ENCODE measurements around the gene JAKMIP2. TPM values are rescaled to one million over a fixed set of nuclear protein-coding genes. Genes with fewer than 3 reads are reported as not detected.

Gene JAKMIP2
- total RNA-seq, 1 experiment from 2014 or later = not detected

GRCh38 chr5:147788023-147788422 is 5.5 kb upstream of the JAKMIP2 start:
- no peaks in the 10 kb centered on the region for H3K79me2 ChIP-seq (ENCODE audit: low read depth)
- H2AFZ ChIP-seq = no peak overlapping the region
- H3K9me3 ChIP-seq (ENCODE audit: insufficient read depth, low read depth) = no peaks in the 10 kb centered on the region
- H3K4me3 ChIP-seq = no peak overlapping the region
- no peaks in the 10 kb centered on the region for H3F3A ChIP-seq (ENCODE audit: insufficient read depth, low read depth)
- intact Hi-C loops (cut with micrococcal nuclease; ENCODE audit: unreplicated experiment) = no loop called here
- no peak for TF ChIP-seq CTCF (conservative IDR thresholded peaks at IDR 0.05)
- H4K20me1 ChIP-seq (ENCODE audit: insufficient read depth) = no peaks in the 10 kb centered on the region
- no peaks in the 10 kb centered on the region for H3K4me1 ChIP-seq (replicated peaks; ENCODE audit: insufficient read depth)
- H3K9me2 ChIP-seq (ENCODE audit: insufficient read depth) = no peaks in the 10 kb centered on the region
- no TSS peak for BruUV-seq (replicated peaks)
- no peak for DNase-seq
- H3K27me3 ChIP-seq (ENCODE audit: insufficient read depth, low read depth) = no peaks in the 10 kb centered on the region
- no peak overlapping the region for H3K4me2 ChIP-seq
- no peaks in the 10 kb centered on the region for H3K36me3 ChIP-seq (ENCODE audit: low read depth)
- no peak overlapping the region for H3K27ac ChIP-seq
- ChIA-PET CTCF (no interaction called here), POLR2A (ENCODE audit: unreplicated experiment) (no interaction called here)

GRCh38 chr5:147786142-147786541 is 3.6 kb upstream of the JAKMIP2 start:
- Histone ChIP-seq H3K4me3 (no peak overlapping the region), H3K27me3 (ENCODE audit: insufficient read depth, low read depth) (no peaks in the 10 kb centered on the region; the same call in 1 of the 2 replicates), H3K4me2 (no peak overlapping the region), H3K9me3 (ENCODE audit: insufficient read depth, low read depth) (no peaks in the 10 kb centered on the region), H4K20me1 (ENCODE audit: insufficient read depth) (no peaks in the 10 kb centered on the region), H3K79me2 (ENCODE audit: low read depth) (no peaks in the 10 kb centered on the region), H3K9me2 (ENCODE audit: insufficient read depth) (no peaks in the 10 kb centered on the region), H3F3A (ENCODE audit: insufficient read depth, low read depth) (no peaks in the 10 kb centered on the region), H3K36me3 (ENCODE audit: low read depth) (no peaks in the 10 kb centered on the region), H2AFZ (no peak overlapping the region), H3K27ac (no peak overlapping the region), H3K4me1 (replicated peaks; ENCODE audit: insufficient read depth) (no peaks in the 10 kb centered on the region)
- TF ChIP-seq CTCF (conservative IDR thresholded peaks at IDR 0.05) = no peak
- no peak for TF ChIP-seq EZH2 (IDR thresholded peaks at IDR 0.05; ENCODE audit: low read depth)
- POLR2A ChIA-PET (ENCODE audit: unreplicated experiment) = no interaction called here
- BruUV-seq (replicated peaks) = no TSS peak
- CTCF ChIA-PET = no interaction called here
- no peak for DNase-seq
- intact Hi-C loops (cut with micrococcal nuclease; ENCODE audit: unreplicated experiment) = no loop called here

- no peak for TF ChIP-seq EZH2 (IDR thresholded peaks at IDR 0.05; ENCODE audit: low read depth)
- TF ChIP-seq CTCF (conservative IDR thresholded peaks at IDR 0.05) = no peak
- Histone ChIP-seq H3K27ac (no peak overlapping the region), H3K4me3 (no peak overlapping the region), H3K27me3 (ENCODE audit: insufficient read depth, low read depth) (no peaks in the 10 kb centered on the region; the same call in 1 of the 2 replicates), H3F3A (ENCODE audit: insufficient read depth, low read depth) (no peaks in the 10 kb centered on the region), H3K9me3 (ENCODE audit: insufficient read depth, low read depth) (no peaks in the 10 kb centered on the region), H3K79me2 (ENCODE audit: low read depth) (no peaks in the 10 kb centered on the region), H4K20me1 (ENCODE audit: insufficient read depth) (no peaks in the 10 kb centered on the region), H3K4me1 (replicated peaks; ENCODE audit: insufficient read depth) (no peaks in the 10 kb centered on the region), H3K4me2 (no peak overlapping the region), H2AFZ (no peak overlapping the region), H3K36me3 (ENCODE audit: low read depth) (no peaks in the 10 kb centered on the region), H3K9me2 (ENCODE audit: insufficient read depth) (no peaks in the 10 kb centered on the region)
- POLR2A ChIA-PET (ENCODE audit: unreplicated experiment) = no interaction called here
- BruUV-seq (replicated peaks) = no TSS peak
- CTCF ChIA-PET = no interaction called here
- intact Hi-C loops (cut with micrococcal nuclease; ENCODE audit: unreplicated experiment) = no loop called here
- DNase-seq = no peak
Observed at GRCh38 chr5:147784146-147784987, 1.8 kb upstream of the JAKMIP2 start.
